Measurements from ENCODE around the gene SAP30BP. TPM values are rescaled to one million over a fixed set of nuclear protein-coding genes. Genes with fewer than 3 reads are reported as not detected.

SAP30BP gene
- total and polyA plus RNA-seq, 2 donors from 2014 or later = 62.9 to 95.1 TPM

GRCh38 chr17:75632863-75633485, 34.2 kb upstream of the SAP30BP start, which contains the start of gene SMIM5:
Gene SMIM5 (plus strand): TSS chr17:75633434. CDS start chr17:75640202, 6,768 bp downstream.
- Histone ChIP-seq H3K36me3 (ENCODE audit: control insufficient read depth in 2 of 3, insufficient read depth in 3 of 3, low read length in 3 of 3) (peaks cover 0 to 2% (median 0%) of the 10 kb centered on the region in 3 donors), H3K9ac (ENCODE audit: low read length in 3 of 3) (peak within 1 kb of the TSS in 2 of 3 donors; percentile 27 to 78), H3K27me3 (ENCODE audit: control insufficient read depth, insufficient read depth, low read length) (no peaks in the 10 kb centered on the region), H3K9me3 (ENCODE audit: control insufficient read depth in 2 of 3, insufficient read depth in 1 of 3, low read length in 3 of 3) (no peaks in the 10 kb centered on the region), H3K4me3 (ENCODE audit: low read length in 3 of 3) (peak within 1 kb of the TSS; percentile 5 to 58 (median 27)), H3K4me1 (ENCODE audit: control insufficient read depth in 2 of 3, insufficient read depth in 2 of 3, low read depth in 1 of 3, low read length in 3 of 3) (peaks cover 0 to 24% (median 8%) of the 10 kb centered on the region in 3 donors), H3K27ac (ENCODE audit: low read depth in 2 of 2, low read length in 2 of 2) (peak within 1 kb of the TSS; percentile 88 to 92)
- intact Hi-C loops (cut with DNase I) = no loop called here
- FAIRE-seq = no peak
- TF ChIP-seq, protein P1, sequence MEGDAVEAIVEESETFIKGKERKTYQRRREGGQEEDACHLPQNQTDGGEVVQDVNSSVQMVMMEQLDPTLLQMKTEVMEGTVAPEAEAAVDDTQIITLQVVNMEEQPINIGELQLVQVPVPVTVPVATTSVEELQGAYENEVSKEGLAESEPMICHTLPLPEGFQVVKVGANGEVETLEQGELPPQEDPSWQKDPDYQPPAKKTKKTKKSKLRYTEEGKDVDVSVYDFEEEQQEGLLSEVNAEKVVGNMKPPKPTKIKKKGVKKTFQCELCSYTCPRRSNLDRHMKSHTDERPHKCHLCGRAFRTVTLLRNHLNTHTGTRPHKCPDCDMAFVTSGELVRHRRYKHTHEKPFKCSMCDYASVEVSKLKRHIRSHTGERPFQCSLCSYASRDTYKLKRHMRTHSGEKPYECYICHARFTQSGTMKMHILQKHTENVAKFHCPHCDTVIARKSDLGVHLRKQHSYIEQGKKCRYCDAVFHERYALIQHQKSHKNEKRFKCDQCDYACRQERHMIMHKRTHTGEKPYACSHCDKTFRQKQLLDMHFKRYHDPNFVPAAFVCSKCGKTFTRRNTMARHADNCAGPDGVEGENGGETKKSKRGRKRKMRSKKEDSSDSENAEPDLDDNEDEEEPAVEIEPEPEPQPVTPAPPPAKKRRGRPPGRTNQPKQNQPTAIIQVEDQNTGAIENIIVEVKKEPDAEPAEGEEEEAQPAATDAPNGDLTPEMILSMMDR (IDR thresholded peaks at IDR 0.05; ENCODE audit: borderline replicate concordance, extremely low read depth, insufficient read depth) = peak; percentile 92
- DNase-seq = peak; percentile 86 to 96 (median 91)

GRCh38 chr17:75633486-75634375, 33.4 kb upstream of the SAP30BP start:
- Histone ChIP-seq H3K9me3 (ENCODE audit: control insufficient read depth in 2 of 3, insufficient read depth in 1 of 3, low read length in 3 of 3) (no peaks in the 10 kb centered on the region), H3K9ac (ENCODE audit: low read length in 3 of 3) (peak overlapping the region in 2 of 3 donors; percentile 27 to 78), H3K27me3 (ENCODE audit: control insufficient read depth, insufficient read depth, low read length) (no peaks in the 10 kb centered on the region), H3K4me1 (ENCODE audit: control insufficient read depth in 2 of 3, insufficient read depth in 2 of 3, low read depth in 1 of 3, low read length in 3 of 3) (peaks cover 0 to 28% (median 10%) of the 10 kb centered on the region in 3 donors), H3K36me3 (ENCODE audit: control insufficient read depth in 2 of 3, insufficient read depth in 3 of 3, low read length in 3 of 3) (peaks cover 0 to 2% (median 0%) of the 10 kb centered on the region in 3 donors), H3K4me3 (ENCODE audit: low read length in 3 of 3) (peak overlapping the region; percentile 5 to 58 (median 27)), H3K27ac (ENCODE audit: low read depth in 2 of 2, low read length in 2 of 2) (peak overlapping the region; percentile 88 to 92)
- intact Hi-C loops (cut with DNase I) = no loop called here
- peak; percentile 96 to 99 (median 98) for DNase-seq
- TF ChIP-seq, protein P1 (IDR thresholded peaks at IDR 0.05; ENCODE audit: borderline replicate concordance, extremely low read depth, insufficient read depth) = peak; percentile 66
- no peak for FAIRE-seq

DNA sequence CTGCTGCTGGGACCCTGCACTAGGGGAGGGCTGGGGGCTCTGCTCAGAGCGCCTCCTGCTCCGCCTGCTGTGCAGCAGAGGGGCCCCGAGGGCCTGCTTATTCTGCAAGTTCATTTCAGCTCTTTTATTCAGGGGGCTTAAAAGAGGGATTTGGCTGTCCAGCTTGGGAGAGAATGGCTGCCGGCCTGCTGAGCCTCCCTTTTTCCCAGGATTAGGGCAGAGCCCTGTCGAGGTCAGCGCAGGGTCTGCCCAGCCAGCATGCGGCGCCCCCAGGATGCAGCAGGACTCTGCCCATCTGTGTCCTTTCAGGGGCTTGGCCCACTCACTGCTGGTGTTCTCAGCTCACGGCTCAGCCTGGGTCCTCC, 32.8 kb upstream of the SAP30BP start:
- Histone ChIP-seq H3K4me3 (ENCODE audit: low read length in 3 of 3) (peak overlapping the region in 2 of 3 donors; percentile 51 to 58), H3K27me3 (ENCODE audit: control insufficient read depth, insufficient read depth, low read length) (no peaks in the 10 kb centered on the region), H3K4me1 (ENCODE audit: control insufficient read depth in 2 of 3, insufficient read depth in 2 of 3, low read depth in 1 of 3, low read length in 3 of 3) (peaks cover 0 to 33% (median 16%) of the 10 kb centered on the region in 3 donors), H3K9me3 (ENCODE audit: control insufficient read depth in 2 of 3, insufficient read depth in 1 of 3, low read length in 3 of 3) (no peaks in the 10 kb centered on the region), H3K27ac (ENCODE audit: low read depth in 2 of 2, low read length in 2 of 2) (peak overlapping the region; percentile 88 to 92), H3K36me3 (ENCODE audit: control insufficient read depth in 2 of 3, insufficient read depth in 3 of 3, low read length in 3 of 3) (peaks cover 0 to 2% (median 0%) of the 10 kb centered on the region in 3 donors), H3K9ac (ENCODE audit: low read length in 3 of 3) (peak overlapping the region in 2 of 3 donors; percentile 27 to 78)
- intact Hi-C loops (cut with DNase I) = no loop called here
- FAIRE-seq (no peak), DNase-seq (peak in 1 of 5 donors; percentile 69)
- TF ChIP-seq, protein P1 (IDR thresholded peaks at IDR 0.05; ENCODE audit: borderline replicate concordance, extremely low read depth, insufficient read depth) = no peak

Data from kidney (tissue), 14 donors.